H1 (cell line): ENCODE measurements around the gene GAS6. TPM values are rescaled to one million over a fixed set of nuclear protein-coding genes. Genes with fewer than 3 reads are reported as not detected.

Experiments
- CHD7 ChIP-seq: fragments of 300-600 bp; sonication (generic); IDR thresholded peaks from 2 replicates; pipeline ENCODE4 v1.7.1; 2012; ENCODE audit warnings: low read length, moderate library complexity, mild to moderate bottlenecking, inconsistent platforms; ENCODE audit not compliant: insufficient replicate concordance
- polyA plus RNA-seq, 7 experiments: library from polyadenylated mRNA; depleted of rRNA in 3 of 7; stranded (reverse) in 5 of 7; unstranded in 2 of 7; fragments of >200 nt in 5 of 7; fragments of 200-250 nt in 2 of 7; gene quantifications; 1 replicate in 5 of 7; 2 replicates in 1 of 7; 4 replicates in 1 of 7; pipeline versions ENCODE4 v1.2.1 to v1.2.3, GENCODE V29; 2011 to 2013; ENCODE audit warnings: missing spikeins in 2 of 7, mixed read lengths in 2 of 7
- total RNA-seq: library from RNA; stranded (reverse); fragmentation: NEBNext Ultra II Directional; extraction: Animal tissue kit (Norgen Biotek cat#: 25700); gene quantifications from 2 replicates; pipeline ENCODE4 v1.2.1, GENCODE V29; 2021

GAS6 gene
- total and polyA plus RNA-seq, 2 of the 8 experiments (the other 6 are each of a cell fraction or from before 2014, with no cell fraction given): 18.6 to 31.0 TPM

GRCh38 chr13:113853518-113854237 is 10.2 kb downstream of the GAS6 start (continued):
- no peak for TF ChIP-seq CHD7
